Muscle of leg (tissue), 11 donors: ENCODE data around the gene CCDC191. TPM values are rescaled to one million over a fixed set of nuclear protein-coding genes. Genes with fewer than 3 reads are reported as not detected.

Experiments used
- DNase-seq: peaks from one replicate; pipeline ENCODE4 v3.0.0; 2013
- H3K27ac ChIP-seq: one replicate; pipeline ENCODE4 v1.5.1; 2013; ENCODE audit warnings: mild to moderate bottlenecking, low read length, control low read depth
- H3K27me3 ChIP-seq: one replicate; pipeline ENCODE4 v1.6.1; 2013; ENCODE audit warnings: low read length; ENCODE audit not compliant: control insufficient read depth, insufficient read depth
- H3K36me3 ChIP-seq: one replicate; pipeline ENCODE4 v1.6.1; 2013; ENCODE audit warnings: low read length; ENCODE audit not compliant: control insufficient read depth, insufficient read depth
- H3K4me1 ChIP-seq: one replicate; pipeline ENCODE4 v1.6.1; 2013; ENCODE audit warnings: low read length; ENCODE audit not compliant: control insufficient read depth, insufficient read depth
- H3K4me3 ChIP-seq: one replicate; pipeline ENCODE4 v1.5.1; 2013; ENCODE audit warnings: low read length, control low read depth
- H3K9me3 ChIP-seq: replicated peaks from 2 replicates; pipeline ENCODE4 v1.6.1; 2013; ENCODE audit warnings: low read depth, low read length; ENCODE audit not compliant: control insufficient read depth
- WGBS: methylation state at CpG from one replicate; pipeline ENCODE4 v1.1.5; 2013; ENCODE audit warnings: missing lambda C conversion rate; ENCODE audit not compliant: insufficient coverage; 5-methylcytosine and 5-hydroxymethylcytosine counted together
- polyA plus RNA-seq, 8 donors: library from polyadenylated mRNA; unstranded; fragments of 120-200 nt; gene quantifications; one replicate each; pipeline versions ENCODE4 v1.2.1 to v1.2.3, GENCODE V29; 2013; ENCODE audit warnings: inconsistent platforms in 1 of 8, low replicate concordance in 1 of 8; ENCODE audit not compliant: insufficient read length in 8 of 8, insufficient read depth in 1 of 8
- total RNA-seq: library from RNA; stranded (reverse); fragments of 120-200 nt; gene quantifications from one replicate; pipeline ENCODE4 v1.2.4, GENCODE V29; 2013

Gene CCDC191
- total and polyA plus RNA-seq, 9 donors: 2.3 to 5.1 (median 3.3) TPM

GRCh38 chr3:113946831-113947230 is 109.5 kb downstream of the CCDC191 start:
- Histone ChIP-seq H3K4me3 (no peak overlapping the region), H3K9me3 (no peaks in the 10 kb centered on the region), H3K4me1 (peaks cover 12% of the 10 kb centered on the region), H3K27ac (no peak overlapping the region), H3K36me3 (no peaks in the 10 kb centered on the region), H3K27me3 (peaks cover 17% of the 10 kb centered on the region)
- no CpG with 5 or more reads among the region's 7 CpGs for WGBS
- no peak for DNase-seq

DNA sequence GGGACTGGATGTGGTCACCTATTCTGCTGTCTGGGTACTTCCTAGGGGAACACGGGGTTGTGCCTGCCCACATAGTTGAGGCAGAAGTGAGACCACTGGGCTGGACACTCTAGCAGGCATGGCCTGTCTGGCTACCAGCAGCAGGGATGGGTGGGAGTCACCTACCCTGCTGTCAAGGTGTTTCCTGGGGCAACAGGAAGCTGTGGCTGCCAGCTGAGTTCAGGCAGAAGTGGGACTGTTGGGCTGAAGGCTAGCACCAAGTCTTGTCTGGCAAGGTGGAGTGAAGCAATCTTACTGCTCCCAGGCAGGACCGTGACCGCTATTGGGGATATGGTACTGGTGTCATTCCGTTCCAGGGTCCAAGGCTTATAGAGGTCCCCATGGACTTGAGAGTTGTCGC is 128.8 kb downstream of the CCDC191 start:
- 91% methylated on average over 4 of the region's 5 CpGs for WGBS
- Histone ChIP-seq H3K9me3 (peaks cover 2% of the 10 kb centered on the region), H3K27ac (no peak overlapping the region), H3K36me3 (no peaks in the 10 kb centered on the region), H3K4me3 (no peak overlapping the region), H3K4me1 (no peaks in the 10 kb centered on the region), H3K27me3 (no peaks in the 10 kb centered on the region)
- DNase-seq: no peak

GRCh38 chr3:113914646-113915045 is 141.7 kb downstream of the CCDC191 start:
- no peaks in the 10 kb centered on the region for H3K4me1 ChIP-seq
- no peak overlapping the region for H3K4me3 ChIP-seq
- H3K27ac ChIP-seq: no peak overlapping the region
- H3K27me3 ChIP-seq: no peaks in the 10 kb centered on the region
- no peaks in the 10 kb centered on the region for H3K36me3 ChIP-seq
- WGBS: no CpG with 5 or more reads among the region's 2 CpGs
- no peak for DNase-seq
- no peaks in the 10 kb centered on the region for H3K9me3 ChIP-seq

Other genes starting within 250 kb of the CCDC191 start
- 1.3 TPM for gene GRAMD1C, start 217.7 kb downstream of the CCDC191 start, total RNA-seq
- 1 to 10 TPM; 1.1 to 3.1 (median 1.5) TPM for gene GRAMD1C, start 217.7 kb downstream of the CCDC191 start, polyA plus RNA-seq
- gene ZDHHC23, start 108.5 kb downstream of the CCDC191 start, total RNA-seq: 0.93 TPM
- 1 to 10 TPM in 2 of 8 donors, under 1 TPM in 6; 0.68 to 1.2 (median 0.88) TPM for gene ZDHHC23, start 108.5 kb downstream of the CCDC191 start, polyA plus RNA-seq
- 16.6 TPM for gene QTRT2, start 211 bp upstream of the CCDC191 start, total RNA-seq
- gene QTRT2, start 211 bp upstream of the CCDC191 start, polyA plus RNA-seq: 10 to 100 TPM in 6 of 8 donors, 1 to 10 TPM in 2; 9.3 to 15.7 (median 10.8) TPM
- gene DRD3, start 122.5 kb upstream of the CCDC191 start, total RNA-seq: not detected
- gene DRD3, start 122.5 kb upstream of the CCDC191 start, polyA plus RNA-seq: under 1 TPM in 1 of 8 donors, not detected in 7; 0.10 TPM
- gene ZNF80, start 181.1 kb upstream of the CCDC191 start, total RNA-seq: 0.04 TPM
- gene ZNF80, start 181.1 kb upstream of the CCDC191 start, polyA plus RNA-seq: under 1 TPM in 2 of 8 donors, not detected in 6; 0.05 to 0.08 TPM
- gene TIGIT, start 237.5 kb upstream of the CCDC191 start, total RNA-seq: 0.09 TPM
- under 1 TPM in 3 of 8 donors, not detected in 5; 0.09 to 0.12 (median 0.12) TPM for gene TIGIT, start 237.5 kb upstream of the CCDC191 start, polyA plus RNA-seq